NT2/D1 (cell line): ENCODE data around the gene APEX1.

Experiments
- DNase-seq: peaks from one replicate; pipeline ENCODE4 v3.0.0-alpha.2; 2011; ENCODE audit warnings: low read depth, low spot score
- H3K27me3 ChIP-seq: 2 replicates; pipeline ENCODE4 v1.6.0; 2011; ENCODE audit warnings: mild to moderate bottlenecking; ENCODE audit not compliant: insufficient read length, insufficient read depth
- H3K36me3 ChIP-seq: 2 replicates; pipeline ENCODE4 v1.6.1; 2011; ENCODE audit warnings: mild to moderate bottlenecking, low read length, mixed read lengths; ENCODE audit not compliant: insufficient read depth, insufficient read length
- H3K4me1 ChIP-seq: 2 replicates; pipeline ENCODE4 v1.5.1; 2011; ENCODE audit not compliant: insufficient read depth, insufficient read length
- H3K4me3 ChIP-seq: 2 replicates; pipeline ENCODE4 v1.5.1; 2011; ENCODE audit warnings: low read depth; ENCODE audit not compliant: insufficient read length
- H3K9ac ChIP-seq: 2 replicates; pipeline ENCODE4 v1.6.0; 2011; ENCODE audit warnings: low read depth; ENCODE audit not compliant: insufficient read length
- H3K9me3 ChIP-seq: 2 replicates; pipeline ENCODE4 v1.5.1; 2011; ENCODE audit warnings: mild to moderate bottlenecking, low read length; ENCODE audit not compliant: insufficient read depth
- SUZ12 ChIP-seq: IDR thresholded peaks from 2 replicates; pipeline ENCODE4 v1.6.1; 2011; ENCODE audit not compliant: insufficient read length, insufficient read depth; ENCODE audit errors: extremely low read depth
- YY1 ChIP-seq: IDR thresholded peaks from 2 replicates; pipeline ENCODE4 v1.6.1; 2011; ENCODE audit not compliant: insufficient read length, insufficient read depth
- ZNF274 ChIP-seq: IDR thresholded peaks from 2 replicates; pipeline ENCODE4 v1.6.1; 2011; ENCODE audit warnings: mild to moderate bottlenecking, low read depth, low read length

The APEX1 gene

GRCh38 chr14:20469890-20470602 lies 15.0 kb downstream of the APEX1 start:
- peak overlapping the region; percentile 92 for H3K4me3 ChIP-seq
- DNase-seq: no peak
- peaks cover 34% of the 10 kb centered on the region for H3K36me3 ChIP-seq
- no peaks in the 10 kb centered on the region for H3K9me3 ChIP-seq
- H3K4me1 ChIP-seq: no peaks in the 10 kb centered on the region
- TF ChIP-seq YY1: no peak
- peak overlapping the region; percentile 94 for H3K9ac ChIP-seq
- H3K27me3 ChIP-seq: no peaks in the 10 kb centered on the region

DNA sequence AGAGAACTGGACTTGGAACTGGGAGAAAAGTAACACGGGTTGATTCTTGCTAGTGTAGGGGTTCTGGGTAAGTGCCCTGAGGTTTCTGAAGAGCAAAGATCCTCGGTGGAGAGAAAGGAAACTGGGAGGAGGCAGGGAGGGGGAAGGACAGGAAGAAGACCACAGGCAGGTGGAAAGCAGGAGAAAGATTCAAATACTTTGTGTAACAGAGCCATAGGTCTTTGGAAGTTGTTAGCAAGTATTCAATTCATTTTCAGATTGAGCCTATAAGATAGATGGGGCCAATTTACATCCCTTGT lies 15.5 kb downstream of the APEX1 start:
- Histone ChIP-seq H3K9ac (peak overlapping the region; percentile 94), H3K9me3 (no peaks in the 10 kb centered on the region), H3K4me1 (no peaks in the 10 kb centered on the region), H3K4me3 (peak overlapping the region; percentile 92), H3K27me3 (no peaks in the 10 kb centered on the region), H3K36me3 (peaks cover 40% of the 10 kb centered on the region)
- DNase-seq: no peak
- TF ChIP-seq YY1: no peak
- TF ChIP-seq ZNF274: no peak
- no peak for TF ChIP-seq SUZ12

GRCh38 chr14:20472536-20473169 lies 17.6 kb downstream of the APEX1 start:
- Histone ChIP-seq H3K27me3 (no peaks in the 10 kb centered on the region), H3K9ac (no peak overlapping the region), H3K36me3 (peaks cover 59% of the 10 kb centered on the region), H3K9me3 (no peaks in the 10 kb centered on the region), H3K4me1 (peaks cover 5% of the 10 kb centered on the region), H3K4me3 (no peak overlapping the region)
- DNase-seq: no peak
- no peak for TF ChIP-seq YY1
- TF ChIP-seq SUZ12: no peak
- TF ChIP-seq ZNF274: no peak

DNA sequence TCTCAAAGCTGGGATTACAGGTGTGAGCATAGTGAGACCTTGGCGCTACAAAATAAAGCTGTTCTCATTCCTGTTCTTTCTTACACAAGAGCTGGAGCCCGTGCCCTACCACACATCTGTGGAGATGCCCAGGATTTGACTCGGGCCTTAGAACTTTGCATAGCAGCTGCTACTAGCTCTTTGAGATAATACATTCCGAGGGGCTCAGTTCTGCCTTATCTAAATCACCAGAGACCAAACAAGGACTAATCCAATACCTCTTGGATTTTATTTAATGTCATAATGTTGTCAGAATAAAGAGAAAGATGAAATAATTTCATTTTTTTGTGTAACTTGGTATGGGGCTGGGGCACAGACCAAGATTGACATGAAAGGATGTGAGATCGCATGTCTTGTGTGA lies 21.8 kb downstream of the APEX1 start:
- Histone ChIP-seq H3K27me3 (no peaks in the 10 kb centered on the region), H3K9me3 (no peaks in the 10 kb centered on the region), H3K4me3 (no peak overlapping the region), H3K9ac (no peak overlapping the region), H3K4me1 (peaks cover 5% of the 10 kb centered on the region), H3K36me3 (peaks cover 62% of the 10 kb centered on the region)
- no peak for DNase-seq
- no peak for TF ChIP-seq YY1
- TF ChIP-seq SUZ12: no peak
- TF ChIP-seq ZNF274: no peak

DNA sequence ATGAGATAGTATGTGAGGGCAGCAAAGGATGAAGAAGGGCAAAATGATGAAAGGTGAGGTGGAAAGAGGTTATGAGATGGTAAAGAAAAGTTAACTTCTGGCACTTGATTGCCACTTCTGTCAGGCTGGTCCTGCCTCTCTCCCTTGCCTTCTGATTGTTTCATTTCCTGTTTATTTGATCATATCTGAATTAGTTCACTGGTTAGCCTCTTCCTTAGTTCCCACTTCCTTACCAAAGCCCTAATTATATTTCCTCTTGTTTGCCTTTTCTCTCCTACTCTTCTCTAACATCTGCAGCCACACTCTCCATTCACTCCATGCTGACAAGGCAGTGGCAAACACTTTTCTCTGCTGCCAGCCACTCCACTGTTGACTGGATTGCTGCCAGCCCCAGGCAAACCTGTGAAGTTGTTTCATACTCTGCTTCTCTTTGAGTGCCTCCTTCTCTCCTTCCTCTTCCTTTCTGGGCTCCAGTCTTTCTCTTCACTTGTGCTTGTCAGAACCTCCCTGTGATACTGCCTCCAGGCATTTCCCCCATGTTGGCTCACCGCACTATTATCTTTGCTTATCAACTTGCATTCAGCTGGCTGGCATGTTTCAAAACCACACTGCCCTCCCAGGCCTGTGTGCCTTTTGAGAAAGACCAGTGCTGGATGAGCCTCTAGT lies 22.3 kb downstream of the APEX1 start:
- peaks cover 5% of the 10 kb centered on the region for H3K4me1 ChIP-seq
- no peak for DNase-seq
- H3K4me3 ChIP-seq: no peak overlapping the region
- no peaks in the 10 kb centered on the region for H3K27me3 ChIP-seq
- no peak overlapping the region for H3K9ac ChIP-seq
- no peaks in the 10 kb centered on the region for H3K9me3 ChIP-seq
- TF ChIP-seq ZNF274 (no peak), YY1 (no peak), SUZ12 (no peak)
- H3K36me3 ChIP-seq: peaks cover 56% of the 10 kb centered on the region

DNA sequence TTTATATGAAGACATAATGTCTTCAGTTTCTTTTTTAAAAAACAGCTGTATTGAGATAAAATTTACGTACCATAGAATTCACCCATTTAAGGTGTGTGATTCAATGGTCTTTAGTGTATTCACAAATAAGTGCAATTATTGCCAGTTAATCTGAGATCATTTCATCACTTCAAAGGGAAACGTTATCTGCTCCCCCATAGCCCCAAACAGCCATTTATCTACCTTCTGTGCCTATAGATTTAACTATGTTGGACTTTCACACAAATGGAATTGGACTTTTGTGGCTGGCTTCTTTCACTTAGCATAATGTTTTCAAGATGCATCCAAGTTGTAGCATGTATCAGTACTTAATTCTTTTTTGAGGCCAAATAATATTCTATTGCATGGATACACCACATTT lies 23.9 kb downstream of the APEX1 start:
- no peak overlapping the region for H3K9ac ChIP-seq
- H3K4me3 ChIP-seq: no peak overlapping the region
- H3K36me3 ChIP-seq: peaks cover 41% of the 10 kb centered on the region
- H3K9me3 ChIP-seq: no peaks in the 10 kb centered on the region
- no peak for TF ChIP-seq SUZ12
- no peak for TF ChIP-seq ZNF274
- TF ChIP-seq YY1: no peak
- H3K4me1 ChIP-seq: peaks cover 5% of the 10 kb centered on the region
- no peaks in the 10 kb centered on the region for H3K27me3 ChIP-seq
- DNase-seq: no peak

DNA sequence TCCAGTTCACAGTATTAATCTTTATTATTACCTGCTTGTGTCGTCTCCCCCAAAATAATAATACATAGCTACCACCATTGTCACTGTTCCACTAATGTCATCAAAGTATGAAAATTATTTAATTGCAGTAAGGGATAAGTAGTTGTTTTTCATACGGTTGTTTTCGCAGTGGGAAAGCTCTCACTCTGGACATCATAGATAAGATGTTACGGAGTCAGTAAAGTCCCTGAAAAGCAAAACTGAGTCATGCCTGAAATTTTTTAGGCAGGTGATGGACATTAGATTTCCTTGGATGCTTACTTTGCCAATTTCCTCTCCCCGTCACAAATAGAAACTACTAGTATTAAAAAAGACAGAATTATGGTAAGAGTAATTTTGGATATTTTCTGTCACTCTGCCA lies 27.4 kb downstream of the APEX1 start:
- Histone ChIP-seq H3K4me1 (peaks cover 1% of the 10 kb centered on the region), H3K9ac (no peak overlapping the region), H3K4me3 (no peak overlapping the region), H3K9me3 (no peaks in the 10 kb centered on the region), H3K36me3 (peaks cover 7% of the 10 kb centered on the region), H3K27me3 (no peaks in the 10 kb centered on the region)
- DNase-seq: no peak
- no peak for TF ChIP-seq SUZ12
- TF ChIP-seq YY1: no peak
- TF ChIP-seq ZNF274: no peak
